OCI-LY7 (cell line): ENCODE results near the gene XYLT1. TPM values are rescaled to one million over a fixed set of nuclear protein-coding genes. Genes with fewer than 3 reads are reported as not detected.

Experiments
- BruUV-seq: library from RNA; stranded (reverse); fragments of 400-500 nt; replicated peaks from 2 replicates; lab custom pipeline; 2021; lab: Mats Ljungman, UMichigan
- CTCF ChIA-PET: fragments of 300-600 bp; sonication (Branson Sonifier 250); formaldehyde crosslinking; loops from one replicate; lab custom pipeline; 2022; ENCODE audit warnings: antibody characterized with exemption; ENCODE audit not compliant: unreplicated experiment; lab: Charles Lee
- POLR2A ChIA-PET: fragments of 300-600 bp; sonication (Branson Sonifier 250); formaldehyde crosslinking; loops from one replicate; lab custom pipeline; 2022; ENCODE audit warnings: antibody characterized with exemption; lab: Charles Lee
- DNase-seq: peaks from one replicate; pipeline ENCODE4 v3.0.0-alpha.2; 2015; ENCODE audit warnings: low spot score
- H2AFZ ChIP-seq: fragments of 200-600 bp; sonication (generic), shearing (Covaris generic); 2 replicates; pipeline ENCODE4 v1.6.1; 2014; ENCODE audit warnings: mild to moderate bottlenecking, antibody characterized with exemption, low read length, moderate library complexity
- H3K27ac ChIP-seq: fragments of 200-600 bp; sonication (generic); 2 replicates; pipeline ENCODE4 v1.5.1; 2014; ENCODE audit warnings: mixed run types, low read depth, mild to moderate bottlenecking, moderate library complexity, low read length, inconsistent platforms; ENCODE audit not compliant: poor library complexity, severe bottlenecking
- H3K36me3 ChIP-seq: fragments of 200-600 bp; sonication (generic); 2 replicates; pipeline ENCODE4 v1.6.1; 2014; ENCODE audit warnings: mild to moderate bottlenecking, antibody characterized with exemption, low read length, moderate library complexity, mixed read lengths; ENCODE audit not compliant: insufficient read depth
- H3K4me1 ChIP-seq: fragments of 200-600 bp; sonication (generic); 2 replicates; pipeline ENCODE4 v1.5.1; 2014; ENCODE audit warnings: mild to moderate bottlenecking, low read length; ENCODE audit not compliant: insufficient read depth, poor library complexity, severe bottlenecking
- H3K4me2 ChIP-seq: fragments of 200-600 bp; sonication (generic); 2 replicates; pipeline ENCODE4 v1.6.1; 2014; ENCODE audit warnings: mild to moderate bottlenecking, low read length
- H3K4me3 ChIP-seq: fragments of 200-600 bp; sonication (generic); 2 replicates; pipeline ENCODE4 v1.5.1; 2014; ENCODE audit warnings: mild to moderate bottlenecking, low read depth, low read length; ENCODE audit not compliant: poor library complexity, severe bottlenecking
- H3K79me2 ChIP-seq: fragments of 200-600 bp; sonication (generic); 2 replicates; pipeline ENCODE4 v1.6.1; 2016; ENCODE audit warnings: low read depth, mild to moderate bottlenecking, low read length, moderate library complexity, mixed read lengths; ENCODE audit not compliant: insufficient read depth
- H3K9me2 ChIP-seq: fragments of 200-600 bp; sonication (generic); 2 replicates; pipeline ENCODE4 v1.6.1; 2016; ENCODE audit warnings: mild to moderate bottlenecking, low read length, mixed read lengths; ENCODE audit not compliant: insufficient read depth
- H3K9me3 ChIP-seq: fragments of 200-600 bp; sonication (generic); 2 replicates; pipeline ENCODE4 v1.6.1; 2014; ENCODE audit warnings: mild to moderate bottlenecking, mixed run types, low read length, mixed read lengths
- H4K20me1 ChIP-seq: fragments of 200-600 bp; sonication (generic); 2 replicates; pipeline ENCODE4 v1.6.1; 2014; ENCODE audit warnings: mild to moderate bottlenecking, antibody characterized with exemption, low read length, moderate library complexity, mixed read lengths; ENCODE audit not compliant: insufficient read depth
- CTCF ChIP-seq: fragments of 200-600 bp; sonication (generic); conservative IDR thresholded peaks from 2 replicates; pipeline ENCODE4 v1.5.1; 2014; ENCODE audit warnings: mild to moderate bottlenecking, antibody characterized with exemption, low read length, moderate library complexity, mixed read lengths
- EZH2phosphoT487 ChIP-seq: fragments of 200-600 bp; sonication (generic); IDR thresholded peaks from 2 replicates; pipeline ENCODE4 v1.6.1; 2018; ENCODE audit warnings: low read depth, borderline replicate concordance, mild to moderate bottlenecking, mixed run types, antibody characterized with exemption, low read length, moderate library complexity, mixed read lengths
- intact Hi-C: fragments of 100-400 bp; cut with micrococcal nuclease; formaldehyde crosslinking; loops from one replicate; pipeline ENCODE4 v1.10.0; 2022; ENCODE audit not compliant: unreplicated experiment
- total RNA-seq, 2 experiments: library from RNA; depleted of rRNA in 1 of 2; stranded (reverse); fragments of >200 nt in 1 of 2; shearing (Covaris generic) in 1 of 2; gene quantifications; 2 replicates each; pipeline ENCODE4 v1.2.3, GENCODE V29; 2014 to 2022

The XYLT1 gene
- total RNA-seq, 2 experiments from 2014 or later = 36.3 to 50.0 TPM

GRCh38 chr16:17227278-17227677, 243.5 kb downstream of the XYLT1 start:
- Histone ChIP-seq H2AFZ (no peak overlapping the region), H3K9me3 (no peaks in the 10 kb centered on the region), H3K4me1 (peaks cover 30% of the 10 kb centered on the region), H3K27ac (no peak overlapping the region), H3K9me2 (no peaks in the 10 kb centered on the region), H3K4me2 (no peak overlapping the region), H3K4me3 (no peak overlapping the region), H3K79me2 (no peaks in the 10 kb centered on the region), H3K36me3 (peaks cover 15% of the 10 kb centered on the region), H4K20me1 (no peaks in the 10 kb centered on the region)
- ChIA-PET POLR2A (interaction anchor here (0.6 to 0.8 kb wide), 3 partner anchors 10 to 23 kb away, joined by 3 read pairs; no protein-coding TSS in a partner anchor), CTCF (no interaction called here)
- no TSS peak for BruUV-seq
- TF ChIP-seq EZH2phosphoT487 (no peak), CTCF (no peak)
- intact Hi-C loops = no loop called here
- no peak for DNase-seq

DNA sequence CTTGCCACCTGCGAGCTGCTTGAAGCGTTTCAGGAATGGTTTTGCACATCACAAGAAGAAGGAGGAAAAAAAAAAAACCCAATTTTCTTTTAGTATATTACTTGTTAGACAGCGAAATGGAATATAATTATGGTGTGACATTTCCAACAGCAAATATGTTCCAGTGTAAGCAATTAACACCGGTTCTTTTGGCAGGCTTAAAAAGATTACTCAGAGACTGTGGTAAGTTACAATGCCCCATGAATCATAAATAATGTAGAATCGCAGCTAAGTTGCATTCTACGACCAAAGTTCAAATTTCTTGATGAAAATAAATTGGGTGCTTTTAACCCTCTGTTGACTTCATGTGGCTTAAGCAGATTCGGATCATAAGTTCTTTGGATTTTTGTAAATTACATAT, 245.2 kb downstream of the XYLT1 start:
- H3K79me2 ChIP-seq = no peaks in the 10 kb centered on the region
- peak overlapping the region; percentile 27; the same call in 1 of the 2 replicates for H3K4me2 ChIP-seq
- H4K20me1 ChIP-seq = no peaks in the 10 kb centered on the region
- no peak for TF ChIP-seq CTCF
- no peak for TF ChIP-seq EZH2phosphoT487
- H3K27ac ChIP-seq = peak overlapping the region; percentile 23
- ChIA-PET CTCF (interaction anchor here (0.5 kb wide), 1 partner anchor 21 kb away, joined by 7 read pairs; no protein-coding TSS in a partner anchor), POLR2A (interaction anchor here (1.1 kb wide), 1 partner anchor 11 kb away, joined by 3 read pairs; no protein-coding TSS in a partner anchor)
- DNase-seq = no peak
- no peak overlapping the region for H3K4me3 ChIP-seq
- no peaks in the 10 kb centered on the region for H3K9me3 ChIP-seq
- H2AFZ ChIP-seq = no peak overlapping the region
- peaks cover 15% of the 10 kb centered on the region for H3K36me3 ChIP-seq
- no TSS peak for BruUV-seq
- no peaks in the 10 kb centered on the region for H3K9me2 ChIP-seq
- H3K4me1 ChIP-seq = peaks cover 30% of the 10 kb centered on the region
- intact Hi-C loops = no loop called here

GRCh38 chr16:17224879-17225281, 245.9 kb downstream of the XYLT1 start:
- H3K9me3 ChIP-seq = no peaks in the 10 kb centered on the region
- TF ChIP-seq EZH2phosphoT487 (no peak), CTCF (no peak)
- BruUV-seq = no TSS peak
- H4K20me1 ChIP-seq = no peaks in the 10 kb centered on the region
- DNase-seq = peak; percentile 61
- intact Hi-C loops = no loop called here
- H3K4me1 ChIP-seq = peaks cover 30% of the 10 kb centered on the region
- no peak overlapping the region for H2AFZ ChIP-seq
- peaks cover 15% of the 10 kb centered on the region for H3K36me3 ChIP-seq
- ChIA-PET CTCF (interaction anchor here (0.5 kb wide), 1 partner anchor 21 kb away, joined by 7 read pairs; no protein-coding TSS in a partner anchor), POLR2A (interaction anchor here (1.1 kb wide), 1 partner anchor 11 kb away, joined by 3 read pairs; no protein-coding TSS in a partner anchor)
- H3K79me2 ChIP-seq = no peaks in the 10 kb centered on the region
- no peak overlapping the region for H3K4me3 ChIP-seq
- peak overlapping the region; percentile 23 for H3K27ac ChIP-seq
- peak overlapping the region; percentile 27 for H3K4me2 ChIP-seq
- no peaks in the 10 kb centered on the region for H3K9me2 ChIP-seq
